Stimulated activated CD8-positive, alpha-beta memory T cell treated with anti-CD3 and anti-CD28 coated beads, Interleukin-7, amount 100 ng/mL, for 4 hours (primary cell): ENCODE results near the gene RABAC1.
A peak's percentile ranks its signal among the peaks of the same experiment; 100 is the strongest.
"Not testable (repeated sequence)": the region's sequence is repeated elsewhere in the genome, so short reads cannot be mapped to it uniquely, and the experiment has no call there.

Source experiments
- DNase-seq, 2 donors: peaks; one replicate each; pipeline ENCODE4 v3.0.0-alpha.2; 2020; ENCODE audit warnings: low read depth in 2 of 2

RABAC1 gene

DNA sequence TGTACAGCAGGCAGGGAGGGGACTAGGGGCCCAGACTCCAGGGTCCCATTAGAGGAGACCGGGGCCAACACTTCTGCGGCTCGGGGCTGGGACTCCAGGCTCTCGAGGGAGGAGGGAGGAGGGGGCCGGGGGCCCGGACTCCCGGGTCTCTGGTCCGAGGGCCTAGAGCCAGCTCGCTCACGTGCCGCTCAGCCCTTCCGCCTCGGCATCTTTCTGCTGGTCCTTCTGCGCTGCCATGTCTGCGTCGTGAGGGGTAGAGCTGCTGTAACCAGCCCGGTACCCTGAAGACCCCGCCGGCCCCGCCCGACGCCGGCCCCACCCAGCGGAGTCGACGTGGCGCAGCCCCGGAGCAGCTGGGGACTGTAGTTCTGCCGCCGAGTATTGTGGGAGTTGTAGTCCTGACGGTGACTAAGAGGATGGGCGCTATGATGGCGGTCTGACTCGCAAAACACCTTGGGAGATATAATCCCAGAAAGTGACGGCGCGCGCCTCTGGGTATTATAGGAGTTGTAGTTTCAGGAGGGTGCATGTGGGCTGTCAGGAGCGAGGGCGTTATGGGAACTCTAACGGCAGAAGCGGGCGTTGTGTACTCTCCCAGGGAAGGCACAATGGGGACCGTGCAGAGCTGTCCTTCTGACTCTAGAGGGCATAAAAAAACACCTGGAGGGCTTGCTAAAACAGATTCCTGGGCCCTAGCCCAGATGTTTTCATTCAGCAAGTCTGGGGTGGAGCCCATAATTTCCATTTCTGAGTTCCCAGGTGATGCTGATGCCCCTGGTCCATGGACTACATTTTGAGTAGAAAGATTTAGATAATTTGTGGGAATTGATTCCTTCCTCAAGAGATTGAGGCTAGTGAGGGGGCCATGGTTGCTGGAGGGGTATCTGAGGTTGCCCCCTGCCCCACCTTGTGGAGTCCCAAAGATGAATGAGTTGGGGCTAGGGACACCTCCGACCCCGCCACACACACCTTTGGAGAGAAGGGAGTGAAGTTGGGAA lies at the start of gene RABAC1:
Gene RABAC1, minus strand, starts transcription at position 266 of the 998 bp plus-strand sequence. Its CDS starts 29 bp downstream, at position 237.
- peak; percentile 75 to 82 for DNase-seq

GRCh38 chr19:42006569-42006968 lies 47.4 kb upstream of the RABAC1 start:
- DNase-seq = no peak

GRCh38 chr19:42005504-42005903 lies 46.4 kb upstream of the RABAC1 start:
- no peak for DNase-seq

- no peak for DNase-seq
Measured at GRCh38 chr19:42003506-42004294, 44.6 kb upstream of the RABAC1 start.

DNA sequence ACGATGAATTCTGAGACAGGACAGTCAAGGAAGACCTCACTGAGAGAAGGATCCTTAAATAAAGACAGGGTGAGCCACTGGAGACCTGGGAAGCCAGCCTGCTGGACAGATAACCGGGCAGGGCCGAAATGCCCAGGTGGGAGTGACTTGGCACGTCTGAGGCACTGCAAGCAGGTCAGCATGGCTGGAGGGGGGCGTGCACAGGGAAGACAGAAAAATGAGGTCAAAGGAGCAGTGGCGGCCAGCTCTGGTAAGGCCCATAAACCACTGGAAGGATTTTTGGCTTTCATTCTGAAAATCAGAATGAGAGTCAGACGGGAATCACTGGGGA lies 40.7 kb upstream of the RABAC1 start:
- no peak for DNase-seq

- DNase-seq = no peak
Measured at GRCh38 chr19:41999071-41999877, 40.2 kb upstream of the RABAC1 start.

- DNase-seq = no peak
Measured at GRCh38 chr19:41998246-41999020, 39.3 kb upstream of the RABAC1 start.

GRCh38 chr19:41997851-41998229 lies 38.7 kb upstream of the RABAC1 start:
- no peak for DNase-seq

DNA sequence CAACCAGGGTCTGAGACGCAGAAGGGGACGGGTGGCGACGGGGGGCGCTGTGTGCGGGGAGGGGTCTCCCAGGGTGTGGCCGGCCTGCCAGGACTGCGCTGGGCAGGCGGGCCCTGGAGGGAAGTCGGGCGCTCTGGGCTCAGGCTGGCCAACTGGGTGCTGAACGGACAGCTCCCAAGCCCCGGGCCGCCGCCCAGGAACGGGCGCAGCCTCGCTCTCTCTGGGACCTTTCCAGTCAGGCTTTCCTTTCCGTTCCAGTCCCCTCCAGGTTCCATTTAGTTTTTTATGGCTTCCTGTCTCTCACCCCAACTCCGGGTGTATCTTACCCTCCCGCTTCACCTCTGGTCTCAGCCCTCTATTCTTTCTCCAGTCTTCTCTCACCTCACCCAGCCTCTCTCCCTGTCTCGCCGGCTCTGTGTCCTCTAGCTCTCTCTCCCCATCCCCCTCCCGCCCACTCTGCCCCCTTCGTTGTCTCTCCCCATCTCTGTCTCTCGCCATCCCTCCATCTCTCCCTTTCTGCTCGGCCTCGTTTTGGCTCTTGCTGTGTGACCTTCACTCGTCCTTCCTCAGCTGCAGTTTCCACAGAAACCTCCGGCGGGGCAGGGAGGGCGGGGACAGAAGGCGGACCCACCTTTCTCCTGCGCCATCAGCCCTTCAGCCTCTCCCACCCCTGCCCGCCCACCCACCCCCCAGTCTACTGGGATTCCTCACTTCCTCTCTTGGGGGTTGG lies 38.2 kb upstream of the RABAC1 start:
- DNase-seq = no peak

- DNase-seq = no peak
Measured at GRCh38 chr19:41995959-41996797, 37.1 kb upstream of the RABAC1 start.

GRCh38 chr19:41994994-41995958 lies 36.2 kb upstream of the RABAC1 start:
- DNase-seq = no peak

GRCh38 chr19:41994521-41994971 lies 35.4 kb upstream of the RABAC1 start:
- DNase-seq = peak in 1 of 2 donors; percentile 46

- peak; percentile 29 to 71 for DNase-seq
Measured at GRCh38 chr19:41993612-41994483, 34.7 kb upstream of the RABAC1 start, which contains the start of gene ATP1A3. TSS of gene ATP1A3 (minus strand) at chr19:41994230. CDS start at chr19:41994076, 154 bp downstream.

DNA sequence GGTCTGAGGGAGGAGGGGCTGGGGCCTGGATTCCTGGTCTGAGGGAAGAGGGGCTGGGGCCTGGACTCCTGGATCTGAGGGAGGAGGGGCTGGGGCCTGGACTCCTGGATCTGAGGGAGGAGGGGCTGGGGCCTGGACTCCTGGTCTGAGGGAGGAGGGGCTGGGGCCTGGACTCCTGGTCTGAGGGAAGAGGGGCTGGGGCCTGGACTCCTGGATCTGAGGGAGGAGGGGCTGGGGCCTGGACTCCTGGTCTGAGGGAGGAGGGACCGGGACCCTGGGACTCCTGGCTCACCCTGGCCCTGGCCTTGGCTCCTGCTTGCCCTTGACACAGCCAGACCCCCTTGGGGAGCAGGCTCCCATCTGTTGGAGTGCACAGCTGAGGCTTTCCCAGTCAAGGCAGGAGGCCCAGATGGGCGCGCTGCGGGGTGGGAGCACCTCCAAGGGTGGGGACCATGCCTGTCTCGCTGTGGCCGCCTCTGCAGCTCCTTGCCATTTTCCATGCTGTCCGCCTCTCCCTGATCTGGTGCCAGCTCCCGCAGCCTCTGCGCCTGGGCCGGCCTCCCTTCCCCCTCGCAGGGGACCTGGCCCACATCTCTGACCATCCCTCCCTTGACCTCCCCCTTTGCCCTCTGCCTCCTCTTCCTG lies 32.9 kb upstream of the RABAC1 start:
- DNase-seq = not testable (repeated sequence)

DNA sequence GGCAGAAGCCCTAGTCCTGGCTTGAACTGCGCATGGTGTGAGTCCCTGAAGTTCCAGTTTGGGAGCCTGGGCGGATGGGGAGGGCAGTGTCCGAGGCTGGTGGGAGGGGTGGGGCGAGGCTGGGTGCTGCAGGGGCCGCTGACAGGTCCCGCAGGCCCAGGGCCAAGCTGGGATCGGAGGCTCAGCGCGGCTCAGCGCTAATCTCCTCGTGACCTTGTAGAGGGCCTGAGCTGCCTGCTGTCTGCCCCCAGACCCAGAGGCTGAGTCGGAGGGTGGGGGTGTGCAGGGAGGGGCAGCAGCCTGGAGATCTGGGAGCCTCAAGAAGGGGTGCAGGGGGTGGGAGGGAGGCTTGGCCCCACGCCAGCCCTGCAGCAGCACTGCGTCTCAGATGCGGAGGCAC lies 31.9 kb upstream of the RABAC1 start:
- no peak for DNase-seq

- DNase-seq = no peak
Measured at GRCh38 chr19:41990615-41991014, 31.5 kb upstream of the RABAC1 start.

- DNase-seq = no peak
Measured at GRCh38 chr19:41990028-41990427, 30.9 kb upstream of the RABAC1 start.
